NCI-H146 (cell line): Measurements from ENCODE around the gene DLGAP5.

Experiments used
- DNase-seq: peaks from one replicate; lab custom pipeline; 2025; lab: John Stamatoyannopoulos, UW

The DLGAP5 gene

GRCh38 chr14:55191203-55192053 is at the start of gene DLGAP5:
DLGAP5 (minus strand) TSS chr14:55191585; CDS start chr14:55189179, 2,406 bp downstream.
- peak; percentile 97 for DNase-seq

GRCh38 chr14:55240526-55241178 is 49.3 kb upstream of the DLGAP5 start:
- DNase-seq: no peak

GRCh38 chr14:55239320-55239719 is 47.9 kb upstream of the DLGAP5 start:
- no peak for DNase-seq

- no peak for DNase-seq
These were observed 46.8 kb upstream of the DLGAP5 start for GRCh38 chr14:55238019-55238680.

- no peak for DNase-seq
These were observed 42.2 kb upstream of the DLGAP5 start for GRCh38 chr14:55233591-55233990.

GRCh38 chr14:55228261-55228660 is 36.9 kb upstream of the DLGAP5 start:
- DNase-seq: no peak

GRCh38 chr14:55223364-55223763 is 32.0 kb upstream of the DLGAP5 start:
- no peak for DNase-seq

- DNase-seq: no peak
These were observed 30.6 kb upstream of the DLGAP5 start for GRCh38 chr14:55221968-55222367.

- no peak for DNase-seq
These were observed 29.8 kb upstream of the DLGAP5 start for GRCh38 chr14:55221186-55221585.

GRCh38 chr14:55220230-55220629 is 28.8 kb upstream of the DLGAP5 start:
- DNase-seq: no peak

- peak; percentile 35 for DNase-seq
These were observed 21.2 kb upstream of the DLGAP5 start for GRCh38 chr14:55212634-55213033.

GRCh38 chr14:55207832-55208231 is 16.4 kb upstream of the DLGAP5 start:
- no peak for DNase-seq

GRCh38 chr14:55206175-55206693 is 14.8 kb upstream of the DLGAP5 start:
- DNase-seq: no peak

- no peak for DNase-seq
These were observed 10.1 kb upstream of the DLGAP5 start for GRCh38 chr14:55201219-55202101.

- no peak for DNase-seq
These were observed 9.3 kb upstream of the DLGAP5 start for GRCh38 chr14:55200651-55201050.

- DNase-seq: no peak
These were observed 7.4 kb upstream of the DLGAP5 start for GRCh38 chr14:55198749-55199148.

GRCh38 chr14:55194656-55195355 is 3.4 kb upstream of the DLGAP5 start:
- no peak for DNase-seq

GRCh38 chr14:55192054-55192621 is 753 bp upstream of the DLGAP5 start:
- DNase-seq: no peak

- no peak for DNase-seq
These were observed 531 bp downstream of the DLGAP5 start for GRCh38 chr14:55190906-55191202.

- no peak for DNase-seq
These were observed 2.6 kb downstream of the DLGAP5 start for GRCh38 chr14:55188686-55189295.
